Measurements from ENCODE around the gene ULBP1. TPM values are rescaled to one million over a fixed set of nuclear protein-coding genes. Genes with fewer than 3 reads are reported as not detected.

The ULBP1 gene
- total RNA-seq, 4 donors from 2014 or later: 0.33 to 0.46 TPM; not detected in 2

GRCh38 chr6:149939356-149939648 is 24.4 kb upstream of the ULBP1 start:
- 58% methylated on average over 5 of the region's 5 CpGs for WGBS, 2 donors
- H3K4me3 ChIP-seq (replicated peaks in 1 of 3): no peak overlapping the region
- TF ChIP-seq POLR2A (IDR thresholded peaks at IDR 0.05): no peak
- TF ChIP-seq CTCF (IDR thresholded peaks at IDR 0.05): no peak
- H3K9me3 ChIP-seq: no peaks in the 10 kb centered on the region
- no peak overlapping the region for H3K27ac ChIP-seq
- no peaks in the 10 kb centered on the region for H3K36me3 ChIP-seq
- H3K4me1 ChIP-seq: peaks cover 16 to 20% of the 10 kb centered on the region in 2 donors
- intact Hi-C loops (cut with DNase I): loop anchor here (5.0 kb wide), 1 partner anchor 128 kb away; the partner anchor contains the start of gene ULBP3
- H3K27me3 ChIP-seq: peaks cover 26% of the 10 kb centered on the region
- DNase-seq: no peak

- intact Hi-C loops (cut with DNase I): loop anchor here (5.0 kb wide), 1 partner anchor 127 kb away; the partner anchor contains the start of gene ULBP3
- no peak for DNase-seq
- H3K27me3 ChIP-seq: peaks cover 26% of the 10 kb centered on the region
These were observed 23.7 kb upstream of the ULBP1 start for GRCh38 chr6:149939909-149940671.

GRCh38 chr6:149940672-149940982 is 23.1 kb upstream of the ULBP1 start:
- no peaks in the 10 kb centered on the region for H3K36me3 ChIP-seq
- no peak overlapping the region for H3K27ac ChIP-seq
- DNase-seq: no peak
- TF ChIP-seq POLR2A (IDR thresholded peaks at IDR 0.05) (no peak), CTCF (IDR thresholded peaks at IDR 0.05) (no peak)
- H3K4me3 ChIP-seq (replicated peaks in 1 of 3): no peak overlapping the region
- H3K9me3 ChIP-seq: no peaks in the 10 kb centered on the region
- peaks cover 16 to 20% of the 10 kb centered on the region in 2 donors for H3K4me1 ChIP-seq
- intact Hi-C loops (cut with DNase I): no loop called here
- peaks cover 26% of the 10 kb centered on the region for H3K27me3 ChIP-seq
- WGBS, 2 donors: 59 to 63% methylated on average over 6 of the region's 6 CpGs

More at GRCh38 chr6:149939909-149940671, 23.7 kb upstream of the ULBP1 start:
- Histone ChIP-seq H3K27ac (no peak overlapping the region), H3K36me3 (no peaks in the 10 kb centered on the region), H3K4me3 (replicated peaks in 1 of 3) (no peak overlapping the region), H3K9me3 (no peaks in the 10 kb centered on the region), H3K4me1 (peaks cover 16 to 20% of the 10 kb centered on the region in 2 donors)
- 51 to 56% methylated on average over 6 of the region's 6 CpGs for WGBS, 2 donors
- TF ChIP-seq CTCF (IDR thresholded peaks at IDR 0.05) (no peak), POLR2A (IDR thresholded peaks at IDR 0.05) (no peak)

GRCh38 chr6:149941583-149942460 is 21.9 kb upstream of the ULBP1 start, which contains the start of gene ULBP2:
Gene ULBP2, plus strand, starts transcription at chr6:149942014. Its CDS starts 59 bp downstream, at chr6:149942073.
- peaks cover 16 to 20% of the 10 kb centered on the region in 2 donors for H3K4me1 ChIP-seq
- peak in 1 of 2 donors; percentile 48 for TF ChIP-seq POLR2A (IDR thresholded peaks at IDR 0.05)
- no peak for TF ChIP-seq CTCF (IDR thresholded peaks at IDR 0.05)
- intact Hi-C loops (cut with DNase I): no loop called here
- WGBS, 2 donors: 1 to 2% methylated on average over 51 to 59 of the region's 62 CpGs
- H3K36me3 ChIP-seq: no peaks in the 10 kb centered on the region
- peak; percentile 76 to 78 for DNase-seq
- peaks cover 26% of the 10 kb centered on the region for H3K27me3 ChIP-seq
- H3K9me3 ChIP-seq: no peaks in the 10 kb centered on the region
- H3K4me3 ChIP-seq (replicated peaks in 1 of 3): peak within 1 kb of the TSS; percentile 7 to 79 (median 47)
- peak within 1 kb of the TSS in 1 of 3 donors; percentile 15 for H3K27ac ChIP-seq

Measured in thyroid gland (tissue), 4 donors.